HG03571 (cell line): Measurements from ENCODE around the gene LPAR1.
"Not testable (repeated sequence)": the region's sequence is repeated elsewhere in the genome, so short reads cannot be mapped to it uniquely, and the experiment has no call there.

Experiments
- ATAC-seq: cut with Tn5 transposase; IDR thresholded peaks from one replicate; pipeline ENCODE4 v1.9.1; 2021; ENCODE audit not compliant: unreplicated experiment

Gene LPAR1

GRCh38 chr9:111038331-111039230, at the start of gene LPAR1:
LPAR1 (minus strand) TSS chr9:111038470; CDS start chr9:110972117, 66,353 bp downstream.
- ATAC-seq = peak; percentile 7

DNA sequence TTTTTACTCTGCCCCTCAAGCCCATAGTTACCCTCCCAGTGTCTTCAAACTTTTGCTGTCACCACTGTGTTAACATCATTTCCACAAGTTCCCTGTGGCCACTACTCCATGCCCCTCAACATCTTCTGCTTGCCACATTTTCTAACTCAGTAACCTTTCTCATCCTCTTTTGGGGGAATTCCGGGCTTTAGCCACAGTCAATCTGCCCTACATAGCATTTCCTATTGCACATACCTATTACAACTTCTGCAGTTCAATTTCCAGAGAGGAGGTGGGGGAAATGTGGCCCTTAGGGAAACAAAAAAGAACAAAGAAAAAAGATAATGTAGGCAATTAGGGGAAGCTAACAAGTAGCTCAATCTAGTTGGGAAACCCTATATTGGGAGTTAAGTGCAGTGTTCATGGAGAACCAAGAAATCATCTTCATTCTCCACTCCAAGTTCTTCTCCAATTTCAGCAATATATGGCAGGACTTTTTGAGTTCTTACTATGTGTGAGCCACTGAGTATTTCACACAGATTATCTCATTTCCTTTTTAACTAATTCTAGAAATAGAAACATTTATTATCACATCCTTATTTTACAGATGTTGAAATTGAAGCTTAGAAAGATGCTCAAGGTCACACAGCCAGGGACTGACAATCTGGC, 40.2 kb upstream of the LPAR1 start:
- no peak for ATAC-seq

DNA sequence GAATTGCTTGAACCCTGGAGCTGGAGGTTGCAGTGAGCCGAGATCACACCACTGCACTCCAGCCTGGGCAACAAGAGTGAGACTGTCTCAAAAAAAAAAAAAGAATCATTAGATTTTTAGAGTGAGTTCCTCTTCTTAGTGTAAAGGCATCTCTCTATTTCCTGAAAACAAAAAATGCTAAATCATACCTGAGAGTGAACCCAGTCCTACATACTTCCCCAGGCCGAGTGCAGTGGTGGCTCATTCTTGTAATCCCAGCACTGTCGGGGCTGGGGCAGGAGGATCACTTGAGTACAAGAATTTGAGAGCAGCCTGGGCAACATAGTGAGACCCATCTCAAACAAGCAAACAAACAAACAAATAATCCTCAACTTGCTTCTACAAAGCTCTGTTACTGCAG, 38.2 kb upstream of the LPAR1 start:
- ATAC-seq = no peak

GRCh38 chr9:111076042-111076441, 37.8 kb upstream of the LPAR1 start:
- no peak for ATAC-seq

DNA sequence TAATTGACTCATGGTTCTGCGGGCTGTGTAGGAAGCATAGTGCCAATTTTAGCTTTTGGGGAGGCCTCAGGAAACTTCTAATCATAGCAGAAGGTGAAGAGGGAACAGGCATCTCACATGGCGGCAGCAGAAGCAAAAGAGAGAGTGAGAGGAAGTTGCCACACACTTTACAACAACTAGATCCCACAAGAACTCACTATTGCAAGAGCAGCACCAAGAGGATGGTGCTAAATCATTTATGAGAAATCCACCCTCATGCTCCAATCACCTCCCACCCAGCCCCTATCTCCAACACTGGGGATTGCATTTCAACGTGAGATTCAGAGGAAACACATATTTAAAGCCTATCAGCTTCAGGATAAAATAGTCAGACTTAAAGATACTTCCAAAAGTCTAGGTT, 36.1 kb upstream of the LPAR1 start:
- ATAC-seq = no peak

GRCh38 chr9:111069183-111069582, 30.9 kb upstream of the LPAR1 start:
- ATAC-seq = no peak

GRCh38 chr9:111068771-111069170, 30.5 kb upstream of the LPAR1 start:
- no peak for ATAC-seq

DNA sequence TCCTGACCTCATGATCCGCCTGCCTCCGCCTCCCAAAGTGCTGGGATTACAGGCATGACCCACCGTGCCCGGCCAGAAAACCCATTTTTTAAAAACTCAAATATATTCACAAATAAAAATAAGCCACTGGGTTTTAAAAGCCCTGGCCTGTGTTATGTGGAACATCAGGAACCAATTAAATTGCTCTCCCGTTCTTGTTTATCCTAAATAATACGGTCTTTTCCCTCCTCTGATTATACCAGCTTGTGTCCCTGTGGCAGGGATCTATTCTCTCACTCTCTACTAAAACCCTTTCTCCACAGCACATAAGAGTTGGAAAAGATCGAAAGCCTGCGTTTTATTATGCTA, 30.1 kb upstream of the LPAR1 start:
- ATAC-seq = no peak

GRCh38 chr9:111066468-111066867, 28.2 kb upstream of the LPAR1 start:
- no peak for ATAC-seq

- ATAC-seq = no peak
Measured at GRCh38 chr9:111065414-111065813, 27.1 kb upstream of the LPAR1 start.

GRCh38 chr9:111064160-111064837, 26.0 kb upstream of the LPAR1 start:
- ATAC-seq = no peak

GRCh38 chr9:111063332-111063731, 25.1 kb upstream of the LPAR1 start:
- no peak for ATAC-seq

- ATAC-seq = no peak
Measured at GRCh38 chr9:111058166-111058565, 19.9 kb upstream of the LPAR1 start.

- no peak for ATAC-seq
Measured at GRCh38 chr9:111056538-111056937, 18.3 kb upstream of the LPAR1 start.

DNA sequence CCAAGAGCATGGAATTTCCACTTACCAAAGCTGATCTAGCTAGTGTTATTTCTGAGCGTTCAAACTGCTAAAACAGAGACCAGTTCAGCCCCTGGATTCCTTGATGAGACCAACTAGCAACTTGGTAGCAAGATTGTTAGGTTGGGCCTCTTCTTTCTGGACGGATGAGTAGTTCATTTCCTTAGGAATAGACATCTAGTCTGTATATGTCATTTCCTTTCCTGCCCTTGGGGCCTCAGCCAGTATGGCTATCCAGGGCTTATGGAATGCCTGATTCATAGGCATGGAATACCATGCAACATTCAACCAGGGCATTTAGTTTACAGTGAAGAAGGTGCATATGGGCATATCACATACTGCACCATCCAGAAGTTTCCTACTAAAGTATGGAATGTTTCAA, 14.5 kb upstream of the LPAR1 start:
- no peak for ATAC-seq

DNA sequence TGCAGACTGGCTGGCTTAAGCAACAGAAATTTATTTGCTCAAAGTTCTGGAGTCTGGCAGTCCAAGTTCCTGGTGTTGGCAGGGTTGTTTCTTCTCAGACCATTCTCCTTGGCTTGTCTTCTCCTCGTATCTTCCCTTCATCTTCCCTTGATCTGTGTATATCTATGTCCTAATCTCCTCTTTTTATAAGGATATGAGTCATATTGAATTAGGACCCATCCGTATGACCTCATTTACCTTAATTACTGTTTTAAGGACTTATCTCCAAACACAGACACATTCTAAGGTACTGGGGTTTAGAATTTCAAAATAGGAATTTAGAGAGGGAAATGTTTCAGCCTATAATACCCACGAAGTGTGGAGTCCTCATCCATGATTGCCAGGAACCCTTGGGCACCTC, 13.1 kb upstream of the LPAR1 start:
- ATAC-seq = no peak

- ATAC-seq = no peak
Measured at GRCh38 chr9:111050819-111051218, 12.5 kb upstream of the LPAR1 start.

- ATAC-seq = not testable (repeated sequence)
Measured at GRCh38 chr9:111047287-111047686, 9.0 kb upstream of the LPAR1 start.

- ATAC-seq = no peak
Measured at GRCh38 chr9:111041902-111042301, 3.6 kb upstream of the LPAR1 start.

- ATAC-seq = no peak
Measured at GRCh38 chr9:111040494-111040893, 2.2 kb upstream of the LPAR1 start.

DNA sequence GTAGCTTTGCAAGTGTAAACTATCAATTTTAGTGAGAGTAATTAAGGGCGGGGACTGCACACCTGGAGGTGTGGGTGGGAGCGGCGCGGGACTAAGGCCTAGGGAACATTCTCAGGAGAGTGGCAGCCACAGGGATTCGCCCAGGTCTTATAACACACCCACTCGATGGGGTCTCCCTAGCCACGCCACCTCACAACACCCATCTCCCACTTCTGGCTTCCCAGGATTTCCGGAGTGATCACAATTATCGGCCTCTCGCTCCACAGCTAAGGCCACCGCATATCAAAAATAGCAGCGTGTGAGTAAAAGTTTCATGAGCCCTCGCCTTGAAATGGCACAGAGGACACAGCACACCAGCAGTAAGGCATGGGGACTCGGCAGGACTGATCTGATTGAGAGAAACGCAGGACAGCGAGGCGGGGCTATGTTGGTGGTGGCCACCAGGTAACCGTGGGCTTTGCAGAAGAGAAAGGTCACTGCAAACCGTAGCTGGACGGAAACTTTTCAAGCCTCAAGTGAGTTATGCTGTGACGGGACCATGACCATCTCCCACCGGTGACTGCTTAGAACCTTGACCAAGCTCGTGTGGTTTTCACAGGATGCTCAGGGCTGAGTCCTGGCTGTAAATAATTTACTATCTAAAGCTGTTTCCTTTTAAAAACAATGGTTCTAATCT, 1.1 kb upstream of the LPAR1 start:
- ATAC-seq = peak; percentile 66
